HCT116 (cell line): Measurements from ENCODE around the gene TRIM26. TPM values are rescaled to one million over a fixed set of nuclear protein-coding genes. Genes with fewer than 3 reads are reported as not detected.

Experiments
- ATAC-seq: fragments of 200-7000 bp; cut with Tn5 transposase; 2 replicates; pipeline ENCODE4 v1.9.1; 2020; ENCODE audit warnings: mild to moderate bottlenecking, moderate library complexity
- BruUV-seq: library from RNA; stranded (reverse); fragments of 400-500 nt; replicated peaks from 2 replicates; lab custom pipeline; 2021; lab: Mats Ljungman, UMichigan
- CTCF ChIA-PET: fragments of 300-600 bp; sonication (Branson Sonifier 250); formaldehyde crosslinking; loops from one replicate; lab custom pipeline; 2021; ENCODE audit warnings: antibody characterized with exemption; lab: Charles Lee
- POLR2A ChIA-PET: fragments of 300-600, 350-600 bp; sonication (Branson Sonifier 250); formaldehyde crosslinking; loops from one replicate; lab custom pipeline; 2021; ENCODE audit warnings: antibody characterized with exemption; lab: Charles Lee
- RAD21 ChIA-PET, 2 experiments: fragments of 300-600 bp; sonication (Branson Sonifier 250); formaldehyde crosslinking; loops; one replicate each; lab custom pipeline; 2023; ENCODE audit warnings: low total read pairs in 2 of 2; ENCODE audit not compliant: uncharacterized antibody in 2 of 2, unreplicated experiment in 2 of 2, low non-redundant PET in 1 of 2; lab: Charles Lee
- DNase-seq: peaks from one replicate; pipeline ENCODE4 v3.0.0-alpha.2; 2010; ENCODE audit warnings: low read depth, low spot score
- H2AFZ ChIP-seq: fragments of 200-600 bp; shearing (Covaris generic), sonication (generic); 2 replicates; pipeline ENCODE4 v1.6.1; 2017; ENCODE audit warnings: low read depth, mixed run types, mixed read lengths, antibody characterized with exemption, low read length; ENCODE audit not compliant: poor library complexity, severe bottlenecking
- H3K27ac ChIP-seq: 2 replicates; pipeline ENCODE4 v1.5.1; 2012; ENCODE audit warnings: low read depth, low read length
- H3K27me3 ChIP-seq: fragments of 200-600 bp; sonication (generic); 2 replicates; pipeline ENCODE4 v1.6.1; 2016; ENCODE audit warnings: mixed run types, low read length, mixed read lengths; ENCODE audit not compliant: insufficient read depth
- H3K36me3 ChIP-seq, 2 experiments: fragments of 200-500 bp in 1 of 2; fragments of 200-600 bp in 1 of 2; sonication (Bioruptor generic) in 1 of 2; sonication (generic) in 1 of 2; 2 replicates each; pipeline versions ENCODE4 v1.5.1 to v1.6.1; 2014 to 2016; ENCODE audit warnings: low read length in 2 of 2, inconsistent platforms in 1 of 2, mixed read lengths in 1 of 2, mixed run types in 1 of 2; ENCODE audit not compliant: insufficient read depth in 2 of 2, control insufficient read depth in 1 of 2
- H3K4me1 ChIP-seq, 2 experiments: fragments of 200-600 bp in 1 of 2; sonication (generic) in 1 of 2; 2 replicates each; pipeline versions ENCODE4 v1.5.1 to v1.6.1; 2012 to 2017; ENCODE audit warnings: low read length in 2 of 2, inconsistent platforms in 1 of 2, mild to moderate bottlenecking in 1 of 2, mixed read lengths in 1 of 2, mixed run types in 1 of 2, moderate library complexity in 1 of 2; ENCODE audit not compliant: insufficient read depth in 2 of 2, control insufficient read depth in 1 of 2
- H3K4me2 ChIP-seq: fragments of 200-600 bp; sonication (generic); 2 replicates; pipeline ENCODE4 v1.6.1; 2017; ENCODE audit warnings: mixed run types, low read length, mixed read lengths
- H3K4me3 ChIP-seq, 2 experiments: fragments of 200-600 bp in 1 of 2; sonication (generic) in 1 of 2; replicated peaks in 1 of 2; 2 replicates each; pipeline ENCODE4 v1.5.1; 2011 to 2016; ENCODE audit warnings: low read length in 2 of 2, control low read depth in 1 of 2, low read depth in 1 of 2, mild to moderate bottlenecking in 1 of 2, mixed read lengths in 1 of 2, mixed run types in 1 of 2
- H3K79me2 ChIP-seq: fragments of 200-600 bp; sonication (generic); 2 replicates; pipeline ENCODE4 v1.6.1; 2017; ENCODE audit warnings: mild to moderate bottlenecking, mixed run types, low read length, moderate library complexity, mixed read lengths; ENCODE audit not compliant: insufficient read depth
- H3K9ac ChIP-seq: fragments of 200-600 bp; sonication (generic); 2 replicates; pipeline ENCODE4 v1.6.1; 2016; ENCODE audit warnings: low read length, mixed read lengths
- H3K9me2 ChIP-seq: fragments of 200-600 bp; sonication (generic), shearing (Covaris generic); 2 replicates; pipeline ENCODE4 v1.6.1; 2017; ENCODE audit warnings: mixed run types, mild to moderate bottlenecking, moderate library complexity; ENCODE audit not compliant: insufficient read depth
- H3K9me3 ChIP-seq, 2 experiments: fragments of 200-500 bp in 1 of 2; fragments of 200-600 bp in 1 of 2; sonication (Bioruptor generic) in 1 of 2; sonication (generic) in 1 of 2; 2 replicates each; pipeline ENCODE4 v1.6.1; 2014 to 2017; ENCODE audit warnings: low read length in 2 of 2, mixed read lengths in 2 of 2, inconsistent platforms in 1 of 2, low read depth in 1 of 2, mild to moderate bottlenecking in 1 of 2, mixed run types in 1 of 2, moderate library complexity in 1 of 2; ENCODE audit not compliant: control insufficient read depth in 1 of 2, insufficient read depth in 1 of 2
- H4K20me1 ChIP-seq: fragments of 200-600 bp; sonication (generic), shearing (Covaris generic); 2 replicates; pipeline ENCODE4 v1.6.1; 2017; ENCODE audit warnings: mixed run types, mild to moderate bottlenecking, moderate library complexity; ENCODE audit not compliant: insufficient read depth
- ATF3 ChIP-seq: IDR thresholded peaks from 2 replicates; pipeline ENCODE4 v1.6.1; 2012
- CBX3 ChIP-seq: IDR thresholded peaks from 2 replicates; pipeline ENCODE4 v1.6.1; 2012; ENCODE audit warnings: low read depth
- CEBPB ChIP-seq: IDR thresholded peaks from 2 replicates; pipeline ENCODE4 v1.6.1; 2012; ENCODE audit warnings: low read depth
- CTCF ChIP-seq, 3 experiments: fragments of 200-600 bp in 1 of 3; sonication (generic) in 1 of 3; IDR thresholded peaks in 2 of 3; conservative IDR thresholded peaks in 1 of 3; 2 replicates each; pipeline ENCODE4 v1.5.1; 2012 to 2017; ENCODE audit warnings: low read depth in 2 of 3, low read length in 2 of 3, antibody characterized with exemption in 1 of 3, borderline replicate concordance in 1 of 3, control low read depth in 1 of 3, mild to moderate bottlenecking in 1 of 3, mixed read lengths in 1 of 3, mixed run types in 1 of 3, moderate library complexity in 1 of 3; ENCODE audit not compliant: insufficient read depth in 1 of 3
- EGR1 ChIP-seq: IDR thresholded peaks from 2 replicates; pipeline ENCODE4 v1.6.1; 2012; ENCODE audit warnings: low read depth
- ELF1 ChIP-seq: IDR thresholded peaks from 2 replicates; pipeline ENCODE4 v1.6.1; 2012; ENCODE audit warnings: low read depth, borderline replicate concordance
- EZH2 ChIP-seq: fragments of 200-600 bp; sonication (generic); IDR thresholded peaks from 2 replicates; pipeline ENCODE4 v1.6.1; 2017; ENCODE audit warnings: antibody characterized with exemption, mixed run types
- EZH2phosphoT487 ChIP-seq: fragments of 200-600 bp; IDR thresholded peaks from 2 replicates; pipeline ENCODE4 v1.6.1; 2018; ENCODE audit warnings: antibody characterized with exemption, borderline replicate concordance
- FOSL1 ChIP-seq: IDR thresholded peaks from 2 replicates; pipeline ENCODE4 v1.6.1; 2012; ENCODE audit warnings: low read depth
- JUND ChIP-seq: IDR thresholded peaks from 2 replicates; pipeline ENCODE4 v1.6.1; 2012
- MAX ChIP-seq: IDR thresholded peaks from 2 replicates; pipeline ENCODE4 v1.6.1; 2012
- POLR2A ChIP-seq: IDR thresholded peaks from 2 replicates; pipeline ENCODE4 v1.7.0; 2011; ENCODE audit warnings: borderline replicate concordance; ENCODE audit not compliant: insufficient read depth, insufficient read length; ENCODE audit errors: extremely low read depth
- POLR2AphosphoS5 ChIP-seq: IDR thresholded peaks from 2 replicates; pipeline ENCODE4 v1.6.1; 2011; ENCODE audit warnings: mild to moderate bottlenecking, low read depth, low read length, moderate library complexity
- RAD21 ChIP-seq: IDR thresholded peaks from 2 replicates; pipeline ENCODE4 v1.6.1; 2012; ENCODE audit warnings: low read depth, mild to moderate bottlenecking
- SIN3A ChIP-seq: IDR thresholded peaks from 2 replicates; pipeline ENCODE4 v1.6.1; 2012; ENCODE audit warnings: low read depth
- SP1 ChIP-seq: IDR thresholded peaks from 2 replicates; pipeline ENCODE4 v1.6.1; 2012; ENCODE audit warnings: low read depth
- SRF ChIP-seq: IDR thresholded peaks from 2 replicates; pipeline ENCODE4 v1.6.1; 2012; ENCODE audit warnings: low read depth
- ZBTB33 ChIP-seq: IDR thresholded peaks from 2 replicates; pipeline ENCODE4 v1.6.1; 2011; ENCODE audit warnings: mild to moderate bottlenecking, low read length, moderate library complexity; ENCODE audit not compliant: insufficient replicate concordance; ENCODE audit errors: extremely low read depth
- ZFX ChIP-seq: fragments of 450-650 bp; IDR thresholded peaks from 2 replicates; pipeline ENCODE4 v1.6.1; 2017
- intact Hi-C: fragments of 100-400 bp; cut with micrococcal nuclease; formaldehyde crosslinking; loops from 2 replicates; pipeline ENCODE4 v1.10.0; 2022
- total RNA-seq: library from RNA; stranded (reverse); gene quantifications from one replicate; pipeline ENCODE4 v1.2.1, GENCODE V29; 2021; ENCODE audit not compliant: unreplicated experiment

TRIM26 gene
- total RNA-seq, 1 experiment from 2014 or later: 32.2 TPM

GRCh38 chr6:30157581-30157980, 55.6 kb downstream of the TRIM26 start:
- POLR2A ChIA-PET: no interaction called here
- BruUV-seq: no TSS peak
- H2AFZ ChIP-seq: no peak overlapping the region
- H3K79me2 ChIP-seq: no peaks in the 10 kb centered on the region
- H3K9me2 ChIP-seq: no peaks in the 10 kb centered on the region
- intact Hi-C loops: no loop called here
- DNase-seq: no peak
- TF ChIP-seq SIN3A (no peak), SRF (no peak), FOSL1 (no peak)
- TF ChIP-seq, all 23 proteins: peak for 0
- H3K4me2 ChIP-seq: no peak overlapping the region
- RAD21 ChIA-PET: no interaction called here
- no peak for ATAC-seq
- CTCF ChIA-PET: no interaction called here
- no peak overlapping the region for H3K27ac ChIP-seq
- H3K36me3 ChIP-seq: no peaks in the 10 kb centered on the region
- H3K4me1 ChIP-seq: peaks cover 31 to 36% of the 10 kb centered on the region in 2 experiments
- no peaks in the 10 kb centered on the region for H3K9me3 ChIP-seq
- H4K20me1 ChIP-seq: no peaks in the 10 kb centered on the region
- no peak overlapping the region for H3K4me3 ChIP-seq
- no peaks in the 10 kb centered on the region for H3K27me3 ChIP-seq
- no peak overlapping the region for H3K9ac ChIP-seq

- ChIA-PET POLR2A (no interaction called here), RAD21 (no interaction called here), CTCF (no interaction called here)
- intact Hi-C loops: no loop called here
- Histone ChIP-seq H3K27ac (no peak overlapping the region), H3K4me1 (peaks cover 28 to 31% of the 10 kb centered on the region in 2 experiments), H3K9me2 (no peaks in the 10 kb centered on the region), H3K27me3 (no peaks in the 10 kb centered on the region), H2AFZ (no peak overlapping the region), H3K79me2 (no peaks in the 10 kb centered on the region), H3K9ac (no peak overlapping the region), H4K20me1 (no peaks in the 10 kb centered on the region), H3K36me3 (no peaks in the 10 kb centered on the region), H3K4me3 (peak overlapping the region in 1 of 2 experiments; percentile 39; a peak in 3 of 4 replicates)
- no peak for ATAC-seq
- TF ChIP-seq POLR2A (no peak), ATF3 (no peak), ZFX (no peak), EZH2 (no peak), FOSL1 (no peak), SP1 (no peak), JUND (no peak), SIN3A (no peak), EGR1 (no peak), ELF1 (no peak), RAD21 (no peak), CEBPB (no peak), CBX3 (no peak), SRF (no peak), ZBTB33 (no peak), EZH2phosphoT487 (no peak), MAX (no peak), POLR2AphosphoS5 (no peak), CTCF (IDR thresholded peaks at IDR 0.05 in 2 of 3, conservative IDR thresholded peaks at IDR 0.05 in 1 of 3; ENCODE audit: borderline replicate concordance in 1 of 3, insufficient read depth in 1 of 3, low read depth in 2 of 3, low read length in 2 of 3) (no peak)
- TF ChIP-seq, all 23 proteins: peak for 0
- BruUV-seq: TSS peak; percentile 98
- Histone ChIP-seq H3K9me3 (no peaks in the 10 kb centered on the region), H3K4me2 (peak overlapping the region; percentile 74)
- no peak for DNase-seq
Observed at GRCh38 chr6:30156774-30157173, 56.4 kb downstream of the TRIM26 start.
